ENCODE results near the gene FHIP1A.

FHIP1A gene

GRCh38 chr4:151418385-151418784, 9.4 kb downstream of the FHIP1A start:
- no peak for DNase-seq

GRCh38 chr4:151418856-151419255, 9.9 kb downstream of the FHIP1A start:
- DNase-seq, result no peak

GRCh38 chr4:151420250-151420807, 11.4 kb downstream of the FHIP1A start:
- DNase-seq, result no peak

GRCh38 chr4:151422854-151423253, 13.9 kb downstream of the FHIP1A start:
- DNase-seq, result no peak

- no peak for DNase-seq
Measured at GRCh38 chr4:151426513-151426912, 17.5 kb downstream of the FHIP1A start.

GRCh38 chr4:151427266-151427665, 18.3 kb downstream of the FHIP1A start:
- no peak for DNase-seq

- DNase-seq, result no peak
Measured at GRCh38 chr4:151428346-151428745, 19.4 kb downstream of the FHIP1A start.

GRCh38 chr4:151429957-151430570, 21.1 kb downstream of the FHIP1A start:
- no peak for DNase-seq

GRCh38 chr4:151430740-151431457, 21.9 kb downstream of the FHIP1A start:
- peak; percentile 53 for DNase-seq

- DNase-seq, result peak; percentile 32
Measured at GRCh38 chr4:151431728-151432127, 22.8 kb downstream of the FHIP1A start.

GRCh38 chr4:151432654-151433053, 23.7 kb downstream of the FHIP1A start:
- no peak for DNase-seq

GRCh38 chr4:151434183-151434860, 25.3 kb downstream of the FHIP1A start:
- DNase-seq, result no peak

GRCh38 chr4:151436093-151436518, 27.1 kb downstream of the FHIP1A start:
- DNase-seq, result no peak

- DNase-seq, result no peak
Measured at GRCh38 chr4:151437505-151437904, 28.5 kb downstream of the FHIP1A start.

- DNase-seq, result no peak
Measured at GRCh38 chr4:151438154-151438553, 29.2 kb downstream of the FHIP1A start.

GRCh38 chr4:151439320-151439719, 30.3 kb downstream of the FHIP1A start:
- DNase-seq, result no peak

GRCh38 chr4:151442002-151442401, 33.0 kb downstream of the FHIP1A start:
- no peak for DNase-seq

- no peak for DNase-seq
Measured at GRCh38 chr4:151443247-151443646, 34.3 kb downstream of the FHIP1A start.

- no peak for DNase-seq
Measured at GRCh38 chr4:151443752-151444151, 34.8 kb downstream of the FHIP1A start.

GRCh38 chr4:151446208-151446607, 37.2 kb downstream of the FHIP1A start:
- no peak for DNase-seq

GRCh38 chr4:151454513-151454912, 45.5 kb downstream of the FHIP1A start:
- no peak for DNase-seq

GRCh38 chr4:151455212-151455611, 46.2 kb downstream of the FHIP1A start:
- DNase-seq, result peak; percentile 41

GRCh38 chr4:151458148-151458547, 49.2 kb downstream of the FHIP1A start:
- no peak for DNase-seq
